Fibroblast of lung (primary cell): ENCODE data around the gene NMNAT2. TPM values are rescaled to one million over a fixed set of nuclear protein-coding genes. Genes with fewer than 3 reads are reported as not detected.
A peak's percentile ranks its signal among the peaks of the same experiment; 100 is the strongest.

Source experiments
- DNase-seq, 2 donors: peaks; one replicate each; pipeline versions ENCODE4 v3.0.0 to v3.0.0-alpha.2; 2010; ENCODE audit warnings: low read depth in 2 of 2
- H2AFZ ChIP-seq: 2 replicates; pipeline ENCODE4 v1.5.1; 2012; ENCODE audit warnings: low read length, control low read depth, inconsistent platforms
- H3K27ac ChIP-seq: 2 replicates; pipeline ENCODE4 v1.5.1; 2011; ENCODE audit warnings: low read length, control low read depth; ENCODE audit not compliant: insufficient read depth
- H3K27me3 ChIP-seq: 2 replicates; pipeline ENCODE4 v1.5.1; 2011; ENCODE audit warnings: mild to moderate bottlenecking, low read length; ENCODE audit not compliant: control insufficient read depth, insufficient read depth
- H3K36me3 ChIP-seq: 2 replicates; pipeline ENCODE4 v1.5.1; 2011; ENCODE audit warnings: low read length; ENCODE audit not compliant: control insufficient read depth, insufficient read depth
- H3K4me1 ChIP-seq: 2 replicates; pipeline ENCODE4 v1.5.1; 2011; ENCODE audit warnings: low read length; ENCODE audit not compliant: control insufficient read depth, insufficient read depth; ENCODE audit errors: extremely low read depth
- H3K4me2 ChIP-seq: 2 replicates; pipeline ENCODE4 v1.5.1; 2011; ENCODE audit warnings: low read length, control low read depth; ENCODE audit not compliant: insufficient read depth; ENCODE audit errors: extremely low read depth
- H3K4me3 ChIP-seq, 4 experiments: fragments of 200-600 bp in 1 of 4; sonication (generic) in 1 of 4; replicated peaks in 1 of 4; 2 replicates each; pipeline ENCODE4 v1.5.1; 2011 to 2016; ENCODE audit warnings: low read length in 4 of 4, low read depth in 3 of 4, mild to moderate bottlenecking in 3 of 4, control low read depth in 2 of 4, inconsistent platforms in 1 of 4, mixed read lengths in 1 of 4; ENCODE audit not compliant: insufficient read depth in 1 of 4; ENCODE audit errors: control extremely low read depth in 1 of 4
- H3K79me2 ChIP-seq: 2 replicates; pipeline ENCODE4 v1.5.1; 2012; ENCODE audit warnings: mild to moderate bottlenecking, low read length, inconsistent platforms; ENCODE audit not compliant: control insufficient read depth, insufficient read depth
- H3K9ac ChIP-seq: 2 replicates; pipeline ENCODE4 v1.5.1; 2011; ENCODE audit warnings: mild to moderate bottlenecking, low read length, control low read depth; ENCODE audit not compliant: insufficient read depth
- H3K9me3 ChIP-seq: 2 replicates; pipeline ENCODE4 v1.5.1; 2012; ENCODE audit warnings: low read depth, low read length; ENCODE audit not compliant: control insufficient read depth, insufficient read depth
- H4K20me1 ChIP-seq: 2 replicates; pipeline ENCODE4 v1.5.1; 2011; ENCODE audit warnings: low read length; ENCODE audit not compliant: control insufficient read depth, insufficient read depth; ENCODE audit errors: extremely low read depth
- EZH2 ChIP-seq: IDR thresholded peaks from 2 replicates; pipeline ENCODE4 v1.5.1; 2012; ENCODE audit warnings: low read length, control low read depth, mild to moderate bottlenecking; ENCODE audit errors: missing control alignments
- polyA minus RNA-seq: library from RNA; depleted of rRNA, polyadenylated mRNA; stranded (reverse); fragments of >200 nt; gene quantifications from 2 replicates; pipeline ENCODE4 v1.2.3, GENCODE V29; 2011; ENCODE audit warnings: low replicate concordance
- polyA plus RNA-seq, 2 donors: library from polyadenylated mRNA; depleted of rRNA in 1 of 2; stranded (reverse) in 1 of 2; unstranded in 1 of 2; fragments of >200 nt; gene quantifications; 2 replicates each; pipeline ENCODE4 v1.2.1, GENCODE V29; 2011 to 2012; ENCODE audit warnings: missing spikeins in 1 of 2
- total RNA-seq: library from RNA; depleted of rRNA; stranded (reverse); fragments of >200 nt; gene quantifications from 2 replicates; pipeline ENCODE4 v1.2.1, GENCODE V29; 2014
- TF ChIP-seq, protein P1 (sequence below), 2 donors: IDR thresholded peaks in 1 of 2; conservative IDR thresholded peaks in 1 of 2; 1 replicate in 1 of 2; 2 replicates in 1 of 2; pipeline ENCODE4 v1.5.1; 2011 to 2012; ENCODE audit warnings: low read length in 2 of 2, control low read depth in 1 of 2, inconsistent platforms in 1 of 2, low read depth in 1 of 2, mild to moderate bottlenecking in 1 of 2

Gene NMNAT2
- total RNA-seq (under 0.01 TPM in 2 replicates), polyA plus RNA-seq (0.02 and 0.61 TPM in 2 replicates), polyA minus RNA-seq (not detected in 2 replicates)
- 0.15 and 0.90 TPM in 2 replicates for polyA plus RNA-seq (2012)

DNA sequence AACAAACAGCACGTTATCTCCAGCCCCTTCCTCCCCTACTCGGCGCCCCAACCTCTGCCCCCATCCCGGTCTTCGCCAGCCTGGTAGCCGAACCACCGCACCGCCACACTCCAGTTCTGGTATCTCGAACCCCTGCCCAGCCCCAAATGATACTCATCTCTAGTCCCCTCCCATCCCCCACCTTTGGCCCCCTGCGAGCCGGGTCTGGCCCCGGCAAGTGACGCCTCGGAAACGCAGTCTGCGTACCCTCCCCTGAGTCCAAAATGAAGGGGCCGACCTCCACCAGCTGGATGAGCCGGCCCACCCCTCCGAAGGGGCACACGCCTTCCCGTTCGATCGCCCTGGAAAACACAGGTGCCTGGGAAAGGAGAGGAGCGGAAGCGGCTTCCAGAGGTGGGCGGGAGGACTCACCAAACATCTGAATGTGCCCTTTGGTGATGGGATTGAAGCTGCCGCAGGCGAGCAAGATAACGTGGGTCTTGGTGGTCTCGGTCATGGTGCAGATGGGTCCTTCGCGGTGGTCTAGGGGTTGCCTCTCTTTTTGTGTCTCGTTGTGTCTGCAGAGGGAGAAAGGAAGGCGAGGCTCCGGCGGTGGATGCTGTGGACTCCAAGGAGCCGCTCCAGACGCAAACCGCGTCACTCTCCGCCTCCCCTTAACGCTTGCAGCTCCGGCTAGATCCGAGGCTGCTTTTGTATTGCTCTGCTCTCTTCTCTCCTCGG is at the start of gene NMNAT2:
NMNAT2 (minus strand) TSS at position 609 of the 720 bp plus-strand sequence; CDS start at position 496, 113 bp downstream.
- peaks cover 2% of the 10 kb centered on the region for H3K4me1 ChIP-seq
- no peak within 1 kb of the TSS for H3K27ac ChIP-seq
- peak within 1 kb of the TSS; percentile 48 for H3K4me2 ChIP-seq
- peak; percentile 95 for TF ChIP-seq EZH2
- TF ChIP-seq, protein P1, sequence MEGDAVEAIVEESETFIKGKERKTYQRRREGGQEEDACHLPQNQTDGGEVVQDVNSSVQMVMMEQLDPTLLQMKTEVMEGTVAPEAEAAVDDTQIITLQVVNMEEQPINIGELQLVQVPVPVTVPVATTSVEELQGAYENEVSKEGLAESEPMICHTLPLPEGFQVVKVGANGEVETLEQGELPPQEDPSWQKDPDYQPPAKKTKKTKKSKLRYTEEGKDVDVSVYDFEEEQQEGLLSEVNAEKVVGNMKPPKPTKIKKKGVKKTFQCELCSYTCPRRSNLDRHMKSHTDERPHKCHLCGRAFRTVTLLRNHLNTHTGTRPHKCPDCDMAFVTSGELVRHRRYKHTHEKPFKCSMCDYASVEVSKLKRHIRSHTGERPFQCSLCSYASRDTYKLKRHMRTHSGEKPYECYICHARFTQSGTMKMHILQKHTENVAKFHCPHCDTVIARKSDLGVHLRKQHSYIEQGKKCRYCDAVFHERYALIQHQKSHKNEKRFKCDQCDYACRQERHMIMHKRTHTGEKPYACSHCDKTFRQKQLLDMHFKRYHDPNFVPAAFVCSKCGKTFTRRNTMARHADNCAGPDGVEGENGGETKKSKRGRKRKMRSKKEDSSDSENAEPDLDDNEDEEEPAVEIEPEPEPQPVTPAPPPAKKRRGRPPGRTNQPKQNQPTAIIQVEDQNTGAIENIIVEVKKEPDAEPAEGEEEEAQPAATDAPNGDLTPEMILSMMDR (conservative IDR thresholded peaks at IDR 0.05 in 1 of 2, IDR thresholded peaks at IDR 0.05 in 1 of 2; ENCODE audit: low read depth in 1 of 2, low read length in 2 of 2), result no peak
- H3K9ac ChIP-seq, result no peak within 1 kb of the TSS
- H4K20me1 ChIP-seq, result no peaks in the 10 kb centered on the region
- H3K9me3 ChIP-seq, result no peaks in the 10 kb centered on the region
- peaks cover 28% of the 10 kb centered on the region for H3K27me3 ChIP-seq
- no peak within 1 kb of the TSS for H2AFZ ChIP-seq
- DNase-seq, result peak; percentile 16 to 23
- H3K79me2 ChIP-seq, result no peaks in the 10 kb centered on the region
- no peaks in the 10 kb centered on the region for H3K36me3 ChIP-seq
- peak within 1 kb of the TSS in 2 of 4 experiments; percentile 28 to 37 for H3K4me3 ChIP-seq

DNA sequence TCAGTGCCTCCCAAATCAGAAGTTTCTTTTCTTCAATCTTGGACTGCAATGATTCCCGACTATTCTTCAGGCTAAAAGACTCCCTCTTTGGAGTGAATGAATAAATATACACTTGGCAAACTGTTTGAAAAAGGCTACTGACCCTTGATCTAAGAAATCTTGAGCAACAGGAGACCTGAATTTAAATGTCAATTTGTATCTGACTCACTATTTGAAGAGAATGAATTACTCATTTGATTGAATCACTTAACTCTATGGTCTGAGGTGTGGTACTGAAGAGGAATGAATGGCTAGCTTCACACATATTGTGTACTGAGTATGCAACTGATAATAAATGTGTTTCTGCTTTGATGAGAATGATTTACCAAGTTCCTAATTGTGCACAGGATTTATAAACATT is 49.5 kb upstream of the NMNAT2 start:
- no peak overlapping the region for H3K27ac ChIP-seq
- no peaks in the 10 kb centered on the region for H4K20me1 ChIP-seq
- H3K36me3 ChIP-seq, result no peaks in the 10 kb centered on the region
- H3K9me3 ChIP-seq, result no peaks in the 10 kb centered on the region
- H3K27me3 ChIP-seq, result no peaks in the 10 kb centered on the region
- H2AFZ ChIP-seq, result no peak overlapping the region
- H3K4me2 ChIP-seq, result no peak overlapping the region
- peaks cover 3% of the 10 kb centered on the region for H3K79me2 ChIP-seq
- peak in 1 of 2 donors; percentile 9 for DNase-seq
- H3K4me3 ChIP-seq, result no peak overlapping the region
- H3K4me1 ChIP-seq, result no peaks in the 10 kb centered on the region
- H3K9ac ChIP-seq, result no peak overlapping the region
- no peak for TF ChIP-seq EZH2
- TF ChIP-seq, protein P1 (conservative IDR thresholded peaks at IDR 0.05 in 1 of 2, IDR thresholded peaks at IDR 0.05 in 1 of 2; ENCODE audit: low read depth in 1 of 2, low read length in 2 of 2), result no peak

DNA sequence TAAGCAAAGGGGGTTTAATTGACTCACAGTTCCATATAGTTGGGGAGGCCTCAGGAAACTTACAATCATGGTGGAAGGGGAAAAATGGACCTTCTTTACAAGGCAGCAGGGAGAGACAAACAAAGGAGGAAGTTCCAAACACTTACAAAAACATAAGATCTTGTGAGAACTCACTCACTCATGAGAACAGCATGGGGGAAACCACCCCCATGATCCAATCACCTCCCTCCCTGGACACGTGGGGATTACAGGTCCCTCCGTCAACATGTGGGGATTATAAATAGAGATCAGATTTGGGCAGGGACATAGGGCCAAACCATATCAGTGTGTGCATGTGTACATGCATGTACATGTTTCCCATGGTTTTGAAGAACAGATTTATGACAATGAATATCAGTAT is 48.6 kb upstream of the NMNAT2 start:
- H3K79me2 ChIP-seq, result no peaks in the 10 kb centered on the region
- TF ChIP-seq, protein P1 (conservative IDR thresholded peaks at IDR 0.05 in 1 of 2, IDR thresholded peaks at IDR 0.05 in 1 of 2; ENCODE audit: low read depth in 1 of 2, low read length in 2 of 2), result no peak
- TF ChIP-seq EZH2, result no peak
- no peak overlapping the region for H3K4me2 ChIP-seq
- H3K9ac ChIP-seq, result no peak overlapping the region
- no peaks in the 10 kb centered on the region for H3K27me3 ChIP-seq
- no peaks in the 10 kb centered on the region for H3K36me3 ChIP-seq
- no peaks in the 10 kb centered on the region for H3K9me3 ChIP-seq
- H3K27ac ChIP-seq, result no peak overlapping the region
- H3K4me3 ChIP-seq, result no peak overlapping the region
- no peaks in the 10 kb centered on the region for H4K20me1 ChIP-seq
- no peaks in the 10 kb centered on the region for H3K4me1 ChIP-seq
- no peak overlapping the region for H2AFZ ChIP-seq
- no peak for DNase-seq
